Measurements from ENCODE around the gene NTN3.

DNA sequence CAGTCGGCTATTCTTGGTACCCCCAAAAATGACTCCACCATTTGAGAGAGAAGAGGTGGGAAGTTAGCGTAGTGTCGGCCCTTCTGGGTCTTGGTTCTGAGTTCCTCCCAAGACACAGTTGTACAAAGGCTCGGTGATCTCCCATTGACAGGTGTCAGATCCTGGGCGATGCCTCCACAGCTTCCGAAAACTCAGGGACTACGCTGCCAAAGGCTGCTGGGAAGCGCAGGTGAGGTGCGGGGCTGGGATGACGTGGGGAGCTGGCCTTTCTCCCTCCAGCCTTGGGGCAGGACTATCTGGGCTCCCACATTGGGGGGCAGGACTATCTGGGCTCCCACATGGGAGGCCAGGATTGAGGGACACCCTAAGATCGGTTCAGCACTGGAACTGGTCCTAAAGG, 31.5 kb upstream of the NTN3 start:
- TF ChIP-seq, protein P1, sequence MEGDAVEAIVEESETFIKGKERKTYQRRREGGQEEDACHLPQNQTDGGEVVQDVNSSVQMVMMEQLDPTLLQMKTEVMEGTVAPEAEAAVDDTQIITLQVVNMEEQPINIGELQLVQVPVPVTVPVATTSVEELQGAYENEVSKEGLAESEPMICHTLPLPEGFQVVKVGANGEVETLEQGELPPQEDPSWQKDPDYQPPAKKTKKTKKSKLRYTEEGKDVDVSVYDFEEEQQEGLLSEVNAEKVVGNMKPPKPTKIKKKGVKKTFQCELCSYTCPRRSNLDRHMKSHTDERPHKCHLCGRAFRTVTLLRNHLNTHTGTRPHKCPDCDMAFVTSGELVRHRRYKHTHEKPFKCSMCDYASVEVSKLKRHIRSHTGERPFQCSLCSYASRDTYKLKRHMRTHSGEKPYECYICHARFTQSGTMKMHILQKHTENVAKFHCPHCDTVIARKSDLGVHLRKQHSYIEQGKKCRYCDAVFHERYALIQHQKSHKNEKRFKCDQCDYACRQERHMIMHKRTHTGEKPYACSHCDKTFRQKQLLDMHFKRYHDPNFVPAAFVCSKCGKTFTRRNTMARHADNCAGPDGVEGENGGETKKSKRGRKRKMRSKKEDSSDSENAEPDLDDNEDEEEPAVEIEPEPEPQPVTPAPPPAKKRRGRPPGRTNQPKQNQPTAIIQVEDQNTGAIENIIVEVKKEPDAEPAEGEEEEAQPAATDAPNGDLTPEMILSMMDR (IDR thresholded peaks at IDR 0.05) = no peak
- TF ChIP-seq POLR2A (IDR thresholded peaks at IDR 0.05) = no peak
